ENCODE measurements around the gene TYW1B.

- TF ChIP-seq CTCF (IDR thresholded peaks at IDR 0.05) (no peak), EP300 (IDR thresholded peaks at IDR 0.05) (no peak), POLR2AphosphoS5 (IDR thresholded peaks at IDR 0.05) (no peak), POLR2A (IDR thresholded peaks at IDR 0.05) (no peak)
These were observed 118.1 kb downstream of the TYW1B start for GRCh38 chr7:72709909-72710308.

Data from gastroesophageal sphincter (tissue), 3 donors.